Activated CD8-positive, alpha-beta memory T cell treated with anti-CD3 and anti-CD28 coated beads for 24 hours (primary cell): ENCODE measurements around the gene ADCYAP1.

Experiments used
- DNase-seq: peaks from one replicate; pipeline ENCODE4 v3.0.0-alpha.2; 2020

The ADCYAP1 gene

GRCh38 chr18:910247-910646 is 5.6 kb downstream of the ADCYAP1 start:
- no peak for DNase-seq

- no peak for DNase-seq
Measured at GRCh38 chr18:911025-911424, 6.4 kb downstream of the ADCYAP1 start.

GRCh38 chr18:911486-911885 is 6.8 kb downstream of the ADCYAP1 start:
- no peak for DNase-seq

- no peak for DNase-seq
Measured at GRCh38 chr18:916562-916961, 11.9 kb downstream of the ADCYAP1 start.

GRCh38 chr18:919078-919477 is 14.4 kb downstream of the ADCYAP1 start:
- no peak for DNase-seq

- no peak for DNase-seq
Measured at GRCh38 chr18:923144-923866, 18.6 kb downstream of the ADCYAP1 start.

- no peak for DNase-seq
Measured at GRCh38 chr18:924987-925386, 20.3 kb downstream of the ADCYAP1 start.

- no peak for DNase-seq
Measured at GRCh38 chr18:926946-927345, 22.3 kb downstream of the ADCYAP1 start.

GRCh38 chr18:933082-933481 is 28.4 kb downstream of the ADCYAP1 start:
- DNase-seq, result no peak

- no peak for DNase-seq
Measured at GRCh38 chr18:934518-935133, 30.0 kb downstream of the ADCYAP1 start.

- no peak for DNase-seq
Measured at GRCh38 chr18:936941-937340, 32.3 kb downstream of the ADCYAP1 start.

GRCh38 chr18:939166-939565 is 34.5 kb downstream of the ADCYAP1 start:
- DNase-seq, result no peak

GRCh38 chr18:939958-940357 is 35.3 kb downstream of the ADCYAP1 start:
- DNase-seq, result no peak

GRCh38 chr18:941331-941730 is 36.7 kb downstream of the ADCYAP1 start:
- no peak for DNase-seq

GRCh38 chr18:944440-944839 is 39.8 kb downstream of the ADCYAP1 start:
- no peak for DNase-seq

GRCh38 chr18:949724-950631 is 45.3 kb downstream of the ADCYAP1 start:
- DNase-seq, result no peak

GRCh38 chr18:950882-951495 is 46.3 kb downstream of the ADCYAP1 start:
- no peak for DNase-seq

GRCh38 chr18:955384-956066 is 50.9 kb downstream of the ADCYAP1 start:
- DNase-seq, result no peak

GRCh38 chr18:957829-958228 is 53.2 kb downstream of the ADCYAP1 start:
- no peak for DNase-seq

- DNase-seq, result no peak
Measured at GRCh38 chr18:959854-960253, 55.2 kb downstream of the ADCYAP1 start.
